GM23338 (cell line): Measurements from ENCODE around the gene TRMT61A. TPM values are rescaled to one million over a fixed set of nuclear protein-coding genes. Genes with fewer than 3 reads are reported as not detected.

Source experiments
- ATAC-seq: fragments of 200-7000 bp; cut with Tn5 transposase; 3 replicates; pipeline ENCODE4 v1.9.1; 2020
- DNase-seq: peaks from one replicate; pipeline ENCODE4 v3.0.0-alpha.2; 2015; ENCODE audit warnings: low spot score
- H2AFZ ChIP-seq: fragments of 200-600 bp; sonication (generic); 2 replicates; pipeline ENCODE4 v1.8.0; 2016; ENCODE audit warnings: antibody characterized with exemption, mild to moderate bottlenecking, moderate library complexity
- H3F3A ChIP-seq: fragments of 200-600 bp; sonication (generic); replicated peaks from 2 replicates; pipeline ENCODE4 v1.8.0; 2017; ENCODE audit warnings: antibody characterized with exemption, mixed run types, low read depth
- H3K27ac ChIP-seq: fragments of 200-600 bp; sonication (generic); 2 replicates; pipeline ENCODE4 v1.6.1; 2016; ENCODE audit warnings: low read depth
- H3K27me3 ChIP-seq: fragments of 200-600 bp; sonication (generic); 2 replicates; pipeline ENCODE4 v1.8.0; 2016; ENCODE audit warnings: mild to moderate bottlenecking, mixed run types, moderate library complexity; ENCODE audit not compliant: insufficient read depth
- H3K36me3 ChIP-seq: fragments of 200-600 bp; sonication (generic); 2 replicates; pipeline ENCODE4 v1.8.0; 2016; ENCODE audit warnings: mild to moderate bottlenecking; ENCODE audit not compliant: insufficient read depth
- H3K4me1 ChIP-seq: fragments of 200-600 bp; sonication (generic); 2 replicates; pipeline ENCODE4 v1.8.0; 2016; ENCODE audit warnings: mild to moderate bottlenecking, moderate library complexity; ENCODE audit not compliant: insufficient read depth
- H3K4me2 ChIP-seq: fragments of 200-600 bp; sonication (generic); 2 replicates; pipeline ENCODE4 v1.7.1; 2017; ENCODE audit warnings: mixed run types
- H3K4me3 ChIP-seq: fragments of 200-600 bp; sonication (generic); 2 replicates; pipeline ENCODE4 v1.6.1; 2016; ENCODE audit warnings: mixed run types
- H3K79me2 ChIP-seq: fragments of 200-600 bp; sonication (generic); replicated peaks from 2 replicates; pipeline ENCODE4 v1.8.0; 2017; ENCODE audit warnings: mild to moderate bottlenecking; ENCODE audit not compliant: insufficient read depth
- H3K9me2 ChIP-seq: fragments of 200-600 bp; sonication (generic); 2 replicates; pipeline ENCODE4 v1.8.0; 2017; ENCODE audit not compliant: insufficient read depth
- H4K20me1 ChIP-seq: fragments of 200-600 bp; sonication (generic); replicated peaks from 2 replicates; pipeline ENCODE4 v1.8.0; 2017; ENCODE audit warnings: mild to moderate bottlenecking; ENCODE audit not compliant: insufficient read depth
- H3K27ac Mint-ChIP-seq: 2 replicates; pipeline ENCODE4 v1.8.0; 2020; ENCODE audit warnings: inconsistent platforms, mild to moderate bottlenecking, moderate library complexity, mixed read lengths
- H3K27me3 Mint-ChIP-seq: 3 replicates; pipeline ENCODE4 v1.8.0; 2022; ENCODE audit warnings: low read depth, mild to moderate bottlenecking, moderate library complexity, mixed read lengths, inconsistent platforms; ENCODE audit not compliant: insufficient read depth, poor library complexity
- H3K36me3 Mint-ChIP-seq: 3 replicates; pipeline ENCODE4 v1.8.0; 2021; ENCODE audit warnings: low read depth, mild to moderate bottlenecking, inconsistent platforms, moderate library complexity, mixed read lengths
- H3K4me1 Mint-ChIP-seq: 3 replicates; pipeline ENCODE4 v1.8.0; 2020; ENCODE audit warnings: mild to moderate bottlenecking, inconsistent platforms, mixed read lengths
- H3K4me3 Mint-ChIP-seq: 3 replicates; pipeline ENCODE4 v1.8.0; 2021; ENCODE audit warnings: moderate library complexity, mild to moderate bottlenecking, inconsistent platforms, mixed read lengths
- H3K9me3 Mint-ChIP-seq: 3 replicates; pipeline ENCODE4 v1.8.0; 2020; ENCODE audit warnings: moderate library complexity, mild to moderate bottlenecking, inconsistent platforms, mixed read lengths
- CREB1 ChIP-seq: fragments of 250-450 bp; sonication (Bioruptor Pico); IDR thresholded peaks from 2 replicates; pipeline ENCODE4 v1.5.0; 2020; ENCODE audit warnings: low read depth, mild to moderate bottlenecking, moderate library complexity
- ETS1 ChIP-seq: IDR thresholded peaks from 2 replicates; pipeline ENCODE4 v1.6.1; 2016; ENCODE audit warnings: antibody characterized with exemption
- EZH2 ChIP-seq: fragments of 200-600 bp; sonication (generic); IDR thresholded peaks from one replicate; pipeline ENCODE4 v1.8.0; 2017; ENCODE audit warnings: antibody characterized with exemption, mild to moderate bottlenecking, low read depth; ENCODE audit not compliant: unreplicated experiment
- EZH2phosphoT487 ChIP-seq: fragments of 200-600 bp; sonication (generic); IDR thresholded peaks from one replicate; pipeline ENCODE4 v1.8.1; 2018; ENCODE audit warnings: antibody characterized with exemption; ENCODE audit not compliant: unreplicated experiment
- JUNB ChIP-seq: IDR thresholded peaks from one replicate; pipeline ENCODE4 v1.6.1; 2016; ENCODE audit warnings: antibody characterized with exemption; ENCODE audit not compliant: unreplicated experiment
- REST ChIP-seq: IDR thresholded peaks from one replicate; pipeline ENCODE4 v1.6.1; 2018; ENCODE audit warnings: antibody characterized with exemption; ENCODE audit not compliant: unreplicated experiment
- ZNF331 ChIP-seq: fragments of 250-450 bp; sonication (Bioruptor Pico); IDR thresholded peaks from 2 replicates; pipeline ENCODE4 v1.5.0; 2020; ENCODE audit warnings: low read depth, mild to moderate bottlenecking, moderate library complexity
- polyA plus RNA-seq: library from polyadenylated mRNA; unstranded; fragments of >200 nt; fragmentation: Nextera tagmentation; extraction: Ambion mirVana; gene quantifications from 2 replicates; pipeline ENCODE4 v1.2.1, GENCODE V29; 2016
- total RNA-seq: library from RNA; depleted of rRNA; stranded (reverse); fragments of >200 nt; shearing (Covaris generic); gene quantifications from 2 replicates; pipeline ENCODE4 v1.2.3, GENCODE V29; 2014
- TF ChIP-seq, protein P1 (sequence below), 2 experiments: fragments of 200-600 bp in 1 of 2; sonication (generic) in 1 of 2; conservative IDR thresholded peaks; 2 replicates each; pipeline versions ENCODE4 v1.5.1 to v1.6.1; 2016 to 2017; ENCODE audit warnings: antibody characterized with exemption in 2 of 2, low read depth in 2 of 2, mild to moderate bottlenecking in 2 of 2, moderate library complexity in 1 of 2

Gene TRMT61A
- total and polyA plus RNA-seq, 2 experiments from 2014 or later, result 13.4 to 28.2 TPM

- H3K4me3 ChIP-seq, result no peak overlapping the region
- no peaks in the 10 kb centered on the region for H3K36me3 ChIP-seq
- Mint-ChIP-seq H3K4me3 (no peak overlapping the region), H3K27me3 (peaks cover 13% of the 10 kb centered on the region), H3K9me3 (no peaks in the 10 kb centered on the region), H3K4me1 (peaks cover 9% of the 10 kb centered on the region; the same call in 1 of the 3 replicates), H3K27ac (no peak overlapping the region), H3K36me3 (no peaks in the 10 kb centered on the region)
- H3K4me2 ChIP-seq, result no peak overlapping the region
- H3K27ac ChIP-seq, result no peak overlapping the region
- H3K79me2 ChIP-seq, result no peaks in the 10 kb centered on the region
- peaks cover 10% of the 10 kb centered on the region for H3K4me1 ChIP-seq
- no peaks in the 10 kb centered on the region for H3K27me3 ChIP-seq
- no peaks in the 10 kb centered on the region for H4K20me1 ChIP-seq
- ATAC-seq, result no peak
- DNase-seq, result no peak
- no peak overlapping the region for H2AFZ ChIP-seq
- 0 out of 2 replicates have a peak, but pooled peaks cover 3% of the 10 kb centered on the region for H3F3A ChIP-seq
- TF ChIP-seq ETS1, result no peak
- no peak for TF ChIP-seq REST
- TF ChIP-seq CREB1 (CRISPR knock-in tag), result no peak
- no peak for TF ChIP-seq ZNF331 (CRISPR knock-in tag)
- TF ChIP-seq EZH2, result no peak
- TF ChIP-seq JUNB, result no peak
- no peaks in the 10 kb centered on the region for H3K9me2 ChIP-seq
Observed at GRCh38 chr14:103547455-103547940, 18.5 kb downstream of the TRMT61A start.

GRCh38 chr14:103547941-103548462, 19.0 kb downstream of the TRMT61A start:
- H3K36me3 Mint-ChIP-seq, result no peaks in the 10 kb centered on the region
- no peaks in the 10 kb centered on the region for H4K20me1 ChIP-seq
- no peak overlapping the region for H3K27ac ChIP-seq
- H3K4me1 ChIP-seq, result peaks cover 8% of the 10 kb centered on the region
- no peak overlapping the region for H3K27ac Mint-ChIP-seq
- DNase-seq (no peak), ATAC-seq (no peak)
- H3K27me3 ChIP-seq, result no peaks in the 10 kb centered on the region
- H3K9me3 Mint-ChIP-seq, result no peaks in the 10 kb centered on the region
- no peaks in the 10 kb centered on the region for H3K79me2 ChIP-seq
- no peaks in the 10 kb centered on the region for H3K9me2 ChIP-seq
- no peak overlapping the region for H3K4me3 ChIP-seq
- no peaks in the 10 kb centered on the region for H3K36me3 ChIP-seq
- H3K27me3 Mint-ChIP-seq, result peaks cover 11% of the 10 kb centered on the region
- no peak overlapping the region for H3K4me3 Mint-ChIP-seq
- 0 out of 2 replicates have a peak, but pooled peaks cover 3% of the 10 kb centered on the region for H3F3A ChIP-seq
- H3K4me2 ChIP-seq, result no peak overlapping the region
- no peak overlapping the region for H2AFZ ChIP-seq
- H3K4me1 Mint-ChIP-seq, result peaks cover 8% of the 10 kb centered on the region; the same call in 1 of the 3 replicates
- no peak for TF ChIP-seq ZNF331 (CRISPR knock-in tag)
- TF ChIP-seq, protein P1, sequence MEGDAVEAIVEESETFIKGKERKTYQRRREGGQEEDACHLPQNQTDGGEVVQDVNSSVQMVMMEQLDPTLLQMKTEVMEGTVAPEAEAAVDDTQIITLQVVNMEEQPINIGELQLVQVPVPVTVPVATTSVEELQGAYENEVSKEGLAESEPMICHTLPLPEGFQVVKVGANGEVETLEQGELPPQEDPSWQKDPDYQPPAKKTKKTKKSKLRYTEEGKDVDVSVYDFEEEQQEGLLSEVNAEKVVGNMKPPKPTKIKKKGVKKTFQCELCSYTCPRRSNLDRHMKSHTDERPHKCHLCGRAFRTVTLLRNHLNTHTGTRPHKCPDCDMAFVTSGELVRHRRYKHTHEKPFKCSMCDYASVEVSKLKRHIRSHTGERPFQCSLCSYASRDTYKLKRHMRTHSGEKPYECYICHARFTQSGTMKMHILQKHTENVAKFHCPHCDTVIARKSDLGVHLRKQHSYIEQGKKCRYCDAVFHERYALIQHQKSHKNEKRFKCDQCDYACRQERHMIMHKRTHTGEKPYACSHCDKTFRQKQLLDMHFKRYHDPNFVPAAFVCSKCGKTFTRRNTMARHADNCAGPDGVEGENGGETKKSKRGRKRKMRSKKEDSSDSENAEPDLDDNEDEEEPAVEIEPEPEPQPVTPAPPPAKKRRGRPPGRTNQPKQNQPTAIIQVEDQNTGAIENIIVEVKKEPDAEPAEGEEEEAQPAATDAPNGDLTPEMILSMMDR (conservative IDR thresholded peaks at IDR 0.05; ENCODE audit: low read depth in 2 of 2), result no peak
- TF ChIP-seq CREB1 (CRISPR knock-in tag), result no peak
- no peak for TF ChIP-seq EZH2phosphoT487
